Sigmoid colon (tissue), 3 donors: Measurements from ENCODE around the gene SYCN.

ENCODE experiments used
- POLR2A ChIP-seq, 2 donors: fragments of 450-650 bp; IDR thresholded peaks; one replicate each; pipeline ENCODE4 v1.6.1; 2016; ENCODE audit warnings: antibody characterized with exemption in 2 of 2, mild to moderate bottlenecking in 2 of 2, moderate library complexity in 2 of 2
- TF ChIP-seq, protein P1 (sequence below), 4 experiments: fragments of 450-650 bp in 3 of 4; fragments of 200-600 bp in 1 of 4; IDR thresholded peaks; one replicate each; pipeline ENCODE4 v1.5.1; 2016 to 2019; ENCODE audit warnings: antibody characterized with exemption in 4 of 4, mild to moderate bottlenecking in 3 of 4, moderate library complexity in 2 of 4

DNA sequence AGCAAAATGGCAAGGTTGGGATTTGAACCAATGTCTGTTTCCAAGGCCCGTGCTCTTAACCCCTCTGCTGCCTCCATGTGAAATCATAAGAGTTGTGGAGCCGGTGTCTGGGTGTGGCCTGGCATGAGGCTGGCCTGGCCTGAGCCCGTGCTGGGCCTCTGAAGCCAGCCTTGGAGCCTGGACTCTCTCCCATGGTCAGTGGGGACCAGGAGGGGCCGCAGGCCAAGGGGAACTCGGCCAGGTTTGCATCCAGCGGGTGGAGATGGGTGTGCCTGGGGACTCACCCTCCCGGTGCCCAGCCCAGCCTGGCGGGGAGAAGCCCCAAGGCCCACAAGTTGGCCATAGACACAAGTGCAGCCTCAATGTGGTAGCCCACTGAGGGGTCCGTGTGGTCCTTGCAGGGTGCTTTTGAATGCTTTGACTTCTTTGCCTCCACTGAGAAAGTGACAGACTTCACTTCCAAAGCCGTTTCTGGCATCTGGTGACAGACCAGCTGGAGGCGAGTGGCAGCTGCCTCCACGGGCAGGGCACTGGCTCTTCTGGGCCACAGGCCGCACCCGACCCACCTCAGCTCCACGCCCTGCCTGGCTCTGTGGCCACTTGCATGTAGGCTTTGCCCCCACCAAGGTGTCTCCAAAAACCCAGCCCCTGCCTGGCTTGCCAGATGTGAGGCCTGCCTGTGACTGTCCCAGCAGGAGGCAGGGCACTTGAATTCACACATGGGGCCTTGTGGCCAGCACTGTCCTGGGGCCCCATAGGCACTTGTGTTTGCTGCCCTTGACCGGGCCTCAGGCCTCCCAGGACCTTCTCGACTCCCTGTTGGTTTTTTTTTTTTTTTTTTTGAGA, 33.5 kb downstream of the SYCN start:
- TF ChIP-seq, protein P1, sequence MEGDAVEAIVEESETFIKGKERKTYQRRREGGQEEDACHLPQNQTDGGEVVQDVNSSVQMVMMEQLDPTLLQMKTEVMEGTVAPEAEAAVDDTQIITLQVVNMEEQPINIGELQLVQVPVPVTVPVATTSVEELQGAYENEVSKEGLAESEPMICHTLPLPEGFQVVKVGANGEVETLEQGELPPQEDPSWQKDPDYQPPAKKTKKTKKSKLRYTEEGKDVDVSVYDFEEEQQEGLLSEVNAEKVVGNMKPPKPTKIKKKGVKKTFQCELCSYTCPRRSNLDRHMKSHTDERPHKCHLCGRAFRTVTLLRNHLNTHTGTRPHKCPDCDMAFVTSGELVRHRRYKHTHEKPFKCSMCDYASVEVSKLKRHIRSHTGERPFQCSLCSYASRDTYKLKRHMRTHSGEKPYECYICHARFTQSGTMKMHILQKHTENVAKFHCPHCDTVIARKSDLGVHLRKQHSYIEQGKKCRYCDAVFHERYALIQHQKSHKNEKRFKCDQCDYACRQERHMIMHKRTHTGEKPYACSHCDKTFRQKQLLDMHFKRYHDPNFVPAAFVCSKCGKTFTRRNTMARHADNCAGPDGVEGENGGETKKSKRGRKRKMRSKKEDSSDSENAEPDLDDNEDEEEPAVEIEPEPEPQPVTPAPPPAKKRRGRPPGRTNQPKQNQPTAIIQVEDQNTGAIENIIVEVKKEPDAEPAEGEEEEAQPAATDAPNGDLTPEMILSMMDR (IDR thresholded peaks at IDR 0.05), result no peak
- no peak for TF ChIP-seq POLR2A (IDR thresholded peaks at IDR 0.05)
